GM23338 (cell line): ENCODE results near the gene SFXN1. TPM values are rescaled to one million over a fixed set of nuclear protein-coding genes. Genes with fewer than 3 reads are reported as not detected.

Experiments used
- ATAC-seq: fragments of 200-7000 bp; cut with Tn5 transposase; 3 replicates; pipeline ENCODE4 v1.9.1; 2020
- DNase-seq: peaks from one replicate; pipeline ENCODE4 v3.0.0-alpha.2; 2015; ENCODE audit warnings: low spot score
- H2AFZ ChIP-seq: fragments of 200-600 bp; sonication (generic); 2 replicates; pipeline ENCODE4 v1.8.0; 2016; ENCODE audit warnings: antibody characterized with exemption, mild to moderate bottlenecking, moderate library complexity
- H3F3A ChIP-seq: fragments of 200-600 bp; sonication (generic); replicated peaks from 2 replicates; pipeline ENCODE4 v1.8.0; 2017; ENCODE audit warnings: antibody characterized with exemption, mixed run types, low read depth
- H3K27ac ChIP-seq: fragments of 200-600 bp; sonication (generic); 2 replicates; pipeline ENCODE4 v1.6.1; 2016; ENCODE audit warnings: low read depth
- H3K27me3 ChIP-seq: fragments of 200-600 bp; sonication (generic); 2 replicates; pipeline ENCODE4 v1.8.0; 2016; ENCODE audit warnings: mild to moderate bottlenecking, mixed run types, moderate library complexity; ENCODE audit not compliant: insufficient read depth
- H3K36me3 ChIP-seq: fragments of 200-600 bp; sonication (generic); 2 replicates; pipeline ENCODE4 v1.8.0; 2016; ENCODE audit warnings: mild to moderate bottlenecking; ENCODE audit not compliant: insufficient read depth
- H3K4me1 ChIP-seq: fragments of 200-600 bp; sonication (generic); 2 replicates; pipeline ENCODE4 v1.8.0; 2016; ENCODE audit warnings: mild to moderate bottlenecking, moderate library complexity; ENCODE audit not compliant: insufficient read depth
- H3K4me2 ChIP-seq: fragments of 200-600 bp; sonication (generic); 2 replicates; pipeline ENCODE4 v1.7.1; 2017; ENCODE audit warnings: mixed run types
- H3K4me3 ChIP-seq: fragments of 200-600 bp; sonication (generic); 2 replicates; pipeline ENCODE4 v1.6.1; 2016; ENCODE audit warnings: mixed run types
- H3K79me2 ChIP-seq: fragments of 200-600 bp; sonication (generic); replicated peaks from 2 replicates; pipeline ENCODE4 v1.8.0; 2017; ENCODE audit warnings: mild to moderate bottlenecking; ENCODE audit not compliant: insufficient read depth
- H3K9me2 ChIP-seq: fragments of 200-600 bp; sonication (generic); 2 replicates; pipeline ENCODE4 v1.8.0; 2017; ENCODE audit not compliant: insufficient read depth
- H4K20me1 ChIP-seq: fragments of 200-600 bp; sonication (generic); replicated peaks from 2 replicates; pipeline ENCODE4 v1.8.0; 2017; ENCODE audit warnings: mild to moderate bottlenecking; ENCODE audit not compliant: insufficient read depth
- H3K27ac Mint-ChIP-seq: 2 replicates; pipeline ENCODE4 v1.8.0; 2020; ENCODE audit warnings: inconsistent platforms, mild to moderate bottlenecking, moderate library complexity, mixed read lengths
- H3K27me3 Mint-ChIP-seq: 3 replicates; pipeline ENCODE4 v1.8.0; 2022; ENCODE audit warnings: low read depth, mild to moderate bottlenecking, moderate library complexity, mixed read lengths, inconsistent platforms; ENCODE audit not compliant: insufficient read depth, poor library complexity
- H3K36me3 Mint-ChIP-seq: 3 replicates; pipeline ENCODE4 v1.8.0; 2021; ENCODE audit warnings: low read depth, mild to moderate bottlenecking, inconsistent platforms, moderate library complexity, mixed read lengths
- H3K4me1 Mint-ChIP-seq: 3 replicates; pipeline ENCODE4 v1.8.0; 2020; ENCODE audit warnings: mild to moderate bottlenecking, inconsistent platforms, mixed read lengths
- H3K4me3 Mint-ChIP-seq: 3 replicates; pipeline ENCODE4 v1.8.0; 2021; ENCODE audit warnings: moderate library complexity, mild to moderate bottlenecking, inconsistent platforms, mixed read lengths
- H3K9me3 Mint-ChIP-seq: 3 replicates; pipeline ENCODE4 v1.8.0; 2020; ENCODE audit warnings: moderate library complexity, mild to moderate bottlenecking, inconsistent platforms, mixed read lengths
- CREB1 ChIP-seq: fragments of 250-450 bp; sonication (Bioruptor Pico); IDR thresholded peaks from 2 replicates; pipeline ENCODE4 v1.5.0; 2020; ENCODE audit warnings: low read depth, mild to moderate bottlenecking, moderate library complexity
- CTCF ChIP-seq, 2 experiments: fragments of 200-600 bp in 1 of 2; sonication (generic) in 1 of 2; conservative IDR thresholded peaks; 2 replicates each; pipeline versions ENCODE4 v1.5.1 to v1.6.1; 2016 to 2017; ENCODE audit warnings: antibody characterized with exemption in 2 of 2, low read depth in 2 of 2, mild to moderate bottlenecking in 2 of 2, moderate library complexity in 1 of 2
- ETS1 ChIP-seq: IDR thresholded peaks from 2 replicates; pipeline ENCODE4 v1.6.1; 2016; ENCODE audit warnings: antibody characterized with exemption
- EZH2 ChIP-seq: fragments of 200-600 bp; sonication (generic); IDR thresholded peaks from one replicate; pipeline ENCODE4 v1.8.0; 2017; ENCODE audit warnings: antibody characterized with exemption, mild to moderate bottlenecking, low read depth; ENCODE audit not compliant: unreplicated experiment
- EZH2phosphoT487 ChIP-seq: fragments of 200-600 bp; sonication (generic); IDR thresholded peaks from one replicate; pipeline ENCODE4 v1.8.1; 2018; ENCODE audit warnings: antibody characterized with exemption; ENCODE audit not compliant: unreplicated experiment
- JUNB ChIP-seq: IDR thresholded peaks from one replicate; pipeline ENCODE4 v1.6.1; 2016; ENCODE audit warnings: antibody characterized with exemption; ENCODE audit not compliant: unreplicated experiment
- POLR2AphosphoS5 ChIP-seq: IDR thresholded peaks from 2 replicates; pipeline ENCODE4 v1.6.1; 2016; ENCODE audit warnings: antibody characterized with exemption, low read depth
- REST ChIP-seq: IDR thresholded peaks from one replicate; pipeline ENCODE4 v1.6.1; 2018; ENCODE audit warnings: antibody characterized with exemption; ENCODE audit not compliant: unreplicated experiment
- STAT1 ChIP-seq: IDR thresholded peaks from one replicate; pipeline ENCODE4 v1.6.1; 2016; ENCODE audit warnings: antibody characterized with exemption; ENCODE audit not compliant: unreplicated experiment
- ZNF114 ChIP-seq: fragments of 250-450 bp; sonication (Bioruptor Pico); IDR thresholded peaks from 2 replicates; pipeline ENCODE4 v1.5.0; 2020; ENCODE audit warnings: mild to moderate bottlenecking, moderate library complexity
- ZNF331 ChIP-seq: fragments of 250-450 bp; sonication (Bioruptor Pico); IDR thresholded peaks from 2 replicates; pipeline ENCODE4 v1.5.0; 2020; ENCODE audit warnings: low read depth, mild to moderate bottlenecking, moderate library complexity
- polyA plus RNA-seq: library from polyadenylated mRNA; unstranded; fragments of >200 nt; fragmentation: Nextera tagmentation; extraction: Ambion mirVana; gene quantifications from 2 replicates; pipeline ENCODE4 v1.2.1, GENCODE V29; 2016
- total RNA-seq: library from RNA; depleted of rRNA; stranded (reverse); fragments of >200 nt; shearing (Covaris generic); gene quantifications from 2 replicates; pipeline ENCODE4 v1.2.3, GENCODE V29; 2014

Gene SFXN1
- total and polyA plus RNA-seq, 2 experiments from 2014 or later, result 44.0 to 97.7 TPM

GRCh38 chr5:175575301-175575700 lies 96.9 kb downstream of the SFXN1 start (continued):
- TF ChIP-seq CTCF (conservative IDR thresholded peaks at IDR 0.05; ENCODE audit: low read depth in 2 of 2) (no peak), ZNF331 (no peak), ETS1 (no peak), POLR2AphosphoS5 (no peak), REST (no peak), ZNF114 (CRISPR knock-in tag) (no peak), CREB1 (no peak), EZH2 (no peak), STAT1 (no peak), EZH2phosphoT487 (no peak)

GRCh38 chr5:175576096-175576495 lies 97.7 kb downstream of the SFXN1 start:
- Mint-ChIP-seq H3K27ac (no peak overlapping the region), H3K9me3 (peaks cover 9% of the 10 kb centered on the region), H3K36me3 (peaks cover 6% of the 10 kb centered on the region; the same call in 2 of the 3 replicates), H3K27me3 (peaks cover 12% of the 10 kb centered on the region), H3K4me1 (peaks cover 19% of the 10 kb centered on the region), H3K4me3 (no peak overlapping the region)
- no peak overlapping the region for H3K4me2 ChIP-seq
- H3K4me1 ChIP-seq, result peaks cover 29% of the 10 kb centered on the region
- H2AFZ ChIP-seq, result no peak overlapping the region
- no peak overlapping the region for H3K27ac ChIP-seq
- no peaks in the 10 kb centered on the region for H3K79me2 ChIP-seq
- ATAC-seq (no peak), DNase-seq (no peak)
- H4K20me1 ChIP-seq, result no peaks in the 10 kb centered on the region
- H3F3A ChIP-seq, result peaks cover 3% of the 10 kb centered on the region; the same call in 1 of the 2 replicates
- H3K36me3 ChIP-seq, result no peaks in the 10 kb centered on the region; the same call in 1 of the 2 replicates
- H3K9me2 ChIP-seq, result peaks cover 20% of the 10 kb centered on the region; the same call in 1 of the 2 replicates
- no peaks in the 10 kb centered on the region for H3K27me3 ChIP-seq
- no peak overlapping the region for H3K4me3 ChIP-seq
- TF ChIP-seq JUNB, result no peak
- no peak for TF ChIP-seq EZH2phosphoT487
- TF ChIP-seq STAT1, result no peak
- TF ChIP-seq ETS1, result no peak
- no peak for TF ChIP-seq REST
- TF ChIP-seq EZH2, result no peak
